Stimulated activated CD4-positive, alpha-beta T cell treated with anti-CD3 and anti-CD28 coated beads, Interleukin-1b, Interleukin-23, amount 100 ng/mL, for 1 hour (primary cell): ENCODE data around the gene SMTN.

Experiments
- DNase-seq, 2 donors: peaks; one replicate each; pipeline ENCODE4 v3.0.0-alpha.2; 2020; ENCODE audit warnings: low read depth in 2 of 2

SMTN gene

GRCh38 chr22:31127181-31127772 lies 46.2 kb downstream of the SMTN start:
- DNase-seq, result no peak

GRCh38 chr22:31128156-31128555 lies 47.0 kb downstream of the SMTN start:
- DNase-seq, result no peak

- DNase-seq, result no peak
Observed at GRCh38 chr22:31130873-31131272, 49.8 kb downstream of the SMTN start.

- no peak for DNase-seq
Observed at GRCh38 chr22:31133911-31134310, 52.8 kb downstream of the SMTN start.

DNA sequence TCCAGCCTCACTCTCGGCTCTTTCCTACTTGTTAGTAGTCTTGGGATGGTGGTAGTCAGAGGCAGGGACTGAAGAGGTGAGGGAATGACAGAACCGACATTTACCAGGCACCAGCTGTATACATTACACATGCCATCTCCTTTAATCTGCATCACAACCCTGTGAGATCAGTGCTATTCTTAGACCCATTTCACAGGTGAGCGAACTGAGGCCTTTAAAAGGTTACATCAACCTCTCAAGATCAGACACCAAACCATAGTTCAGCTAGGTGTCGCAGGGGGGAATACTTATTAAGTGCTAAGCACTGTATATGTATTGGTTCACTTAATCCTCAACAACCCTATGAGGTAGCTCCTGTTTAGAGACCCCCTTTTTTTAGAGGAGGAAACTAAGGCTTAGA lies 53.6 kb downstream of the SMTN start:
- no peak for DNase-seq

DNA sequence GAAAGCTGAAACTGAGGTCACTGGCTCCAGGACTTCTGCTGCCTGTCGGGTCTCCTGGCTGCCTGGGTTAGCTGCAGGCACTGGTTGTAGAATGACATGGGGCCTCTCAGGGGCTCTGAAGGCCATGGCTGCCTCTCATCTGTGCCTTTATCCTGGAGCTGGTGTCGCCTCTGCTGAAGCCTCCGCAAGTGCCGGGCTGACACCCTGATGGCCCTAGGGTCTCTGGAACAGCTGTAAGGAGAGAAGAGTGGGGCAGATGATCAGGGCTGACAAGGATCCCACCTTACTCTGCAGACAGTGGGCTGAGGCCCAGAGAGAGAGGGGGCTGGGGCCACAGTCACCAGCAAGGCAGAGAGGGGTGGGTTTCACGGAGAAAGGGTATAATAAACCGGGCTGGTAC lies 54.6 kb downstream of the SMTN start:
- no peak for DNase-seq

DNA sequence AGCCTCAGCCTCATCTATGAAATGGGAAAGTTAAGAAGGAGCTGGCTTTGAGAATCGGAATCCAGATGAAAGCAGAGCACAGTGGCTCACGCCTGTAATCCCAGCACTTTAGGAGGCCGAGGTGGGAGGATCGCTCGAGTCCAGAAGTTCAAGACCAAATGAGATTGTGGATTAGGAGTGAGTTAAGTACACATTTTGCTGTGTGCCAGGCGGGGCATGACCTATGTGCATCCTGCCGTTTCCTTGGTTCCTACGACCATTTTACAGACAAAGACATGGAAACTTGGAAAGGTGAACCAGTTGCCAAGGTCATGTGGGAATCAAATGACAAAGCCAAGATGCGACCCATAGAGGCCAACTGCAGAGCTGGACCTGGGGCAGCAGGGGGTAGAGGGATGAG lies 55.0 kb downstream of the SMTN start:
- DNase-seq, result no peak

DNA sequence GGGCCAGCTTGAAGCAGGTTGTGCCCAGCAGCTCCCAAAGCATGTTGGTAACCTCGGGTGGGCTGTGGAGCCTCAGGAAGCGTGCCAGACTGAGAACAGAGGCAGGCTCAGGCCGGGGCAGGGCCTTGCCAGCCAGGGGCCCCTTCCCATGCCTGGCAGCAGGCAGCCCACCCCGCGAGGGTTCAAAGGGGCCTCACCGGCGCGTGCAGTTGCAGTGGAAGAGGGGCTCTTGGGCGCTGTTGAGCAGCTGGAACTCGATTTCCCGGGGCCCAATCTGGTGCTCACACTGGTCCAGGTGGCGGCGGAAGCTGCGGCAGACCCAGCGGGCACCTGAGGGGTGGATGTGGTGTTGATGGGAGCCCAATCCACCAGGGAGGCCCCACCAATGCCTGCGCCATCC lies 55.6 kb downstream of the SMTN start:
- DNase-seq, result no peak

DNA sequence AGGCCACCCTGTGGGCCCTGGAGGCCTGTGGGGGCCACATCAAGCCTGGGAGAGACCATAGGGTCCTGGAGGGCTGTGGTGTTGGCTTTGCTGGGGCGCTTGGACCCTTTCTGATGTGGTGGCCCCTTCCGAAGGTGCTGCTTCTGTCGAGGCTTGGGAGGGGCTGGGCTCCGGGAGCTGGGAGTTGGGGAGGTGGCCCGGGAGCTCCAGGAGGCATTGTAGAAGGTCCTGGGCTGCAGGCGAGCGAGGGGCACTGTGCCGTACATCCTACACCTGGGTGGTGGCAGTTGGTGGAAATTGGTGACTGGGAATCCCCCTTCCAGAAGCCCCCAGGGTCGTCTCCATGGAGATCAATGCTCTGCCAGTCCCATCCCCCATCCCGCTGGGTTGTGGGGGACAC lies 56.6 kb downstream of the SMTN start:
- DNase-seq, result no peak

DNA sequence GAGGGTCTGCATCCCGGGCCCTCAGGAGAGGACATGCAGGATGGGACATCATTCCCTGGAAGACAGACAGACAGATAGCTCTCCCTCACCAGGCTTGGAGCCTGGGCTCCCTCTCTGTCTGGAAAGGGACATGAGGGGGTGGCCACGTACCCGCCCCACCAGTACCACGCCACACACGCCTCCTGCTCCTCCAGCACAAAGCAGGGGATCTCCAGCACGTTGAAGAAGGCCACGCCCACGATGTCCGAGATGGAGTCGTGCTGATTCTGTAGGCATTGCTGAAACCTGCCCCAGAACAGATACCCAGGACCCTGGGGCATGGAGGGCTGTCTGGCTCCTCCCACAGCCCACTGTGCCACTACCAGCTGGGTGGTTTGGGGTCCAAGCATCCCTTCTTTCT lies 57.0 kb downstream of the SMTN start:
- no peak for DNase-seq

DNA sequence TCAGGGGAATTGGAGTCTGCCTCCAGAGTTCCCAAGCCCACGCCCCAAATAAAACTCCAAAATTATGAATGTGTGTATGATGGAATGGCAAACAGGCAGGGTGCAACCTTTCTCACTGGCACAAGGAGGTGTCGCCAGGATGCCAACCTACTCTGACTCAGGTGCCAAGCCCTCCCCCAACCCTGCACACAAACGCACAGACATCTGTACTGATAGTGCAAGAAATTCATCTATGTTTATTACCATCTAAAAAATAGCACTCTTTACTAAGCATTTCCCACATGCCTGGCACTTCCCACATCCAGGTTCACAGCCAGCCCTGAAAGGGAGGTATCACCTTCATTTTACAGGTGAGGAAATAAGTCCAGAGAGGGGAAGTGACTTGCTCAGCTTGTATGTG lies 57.9 kb downstream of the SMTN start:
- DNase-seq, result no peak

DNA sequence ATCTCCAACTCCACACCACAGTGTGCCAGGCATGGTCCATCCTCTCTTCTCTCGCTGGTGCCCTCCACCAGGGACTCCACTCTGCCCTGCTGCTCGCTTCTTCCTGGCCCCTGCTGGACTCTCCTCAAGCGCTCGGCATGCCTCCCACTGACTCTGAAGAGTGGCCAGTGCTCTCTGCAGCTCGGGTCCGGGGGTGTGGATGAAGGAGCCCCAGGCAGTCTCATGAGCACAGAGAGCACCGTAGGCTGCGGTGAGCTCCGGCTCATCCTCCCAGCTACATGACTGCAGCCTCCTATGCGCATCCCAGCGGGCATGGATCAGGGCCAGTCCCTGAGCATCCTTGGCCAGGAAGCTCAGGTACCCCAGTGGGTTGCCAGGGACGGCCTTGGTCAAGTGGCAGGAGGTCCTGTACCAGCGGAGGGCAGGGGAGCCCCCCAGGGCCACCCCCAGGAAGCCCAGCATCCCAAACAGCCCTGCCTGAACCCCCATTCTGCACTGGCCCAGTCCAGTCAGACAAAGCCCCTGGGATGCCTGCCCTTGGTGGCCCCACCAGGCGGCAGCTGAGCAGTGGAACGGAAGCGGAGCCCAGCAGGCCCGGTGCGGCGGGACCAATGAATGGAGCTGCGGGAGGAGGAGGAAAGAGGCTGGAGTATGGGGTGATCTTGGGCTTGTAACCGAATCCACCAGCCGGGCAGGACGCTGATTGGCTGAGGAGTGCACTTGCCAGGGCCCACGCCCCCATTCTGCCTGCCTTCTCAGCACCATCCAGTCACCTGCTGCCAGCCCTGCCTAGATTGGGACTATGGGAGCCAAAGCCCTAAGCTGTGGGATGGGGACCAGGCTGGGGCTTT lies 59.0 kb downstream of the SMTN start, which contains the start of gene PLA2G3:
Gene PLA2G3, minus strand, starts transcription at position 643 of the 851 bp plus-strand sequence. Its CDS starts 154 bp downstream, at position 489.
- no peak for DNase-seq

DNA sequence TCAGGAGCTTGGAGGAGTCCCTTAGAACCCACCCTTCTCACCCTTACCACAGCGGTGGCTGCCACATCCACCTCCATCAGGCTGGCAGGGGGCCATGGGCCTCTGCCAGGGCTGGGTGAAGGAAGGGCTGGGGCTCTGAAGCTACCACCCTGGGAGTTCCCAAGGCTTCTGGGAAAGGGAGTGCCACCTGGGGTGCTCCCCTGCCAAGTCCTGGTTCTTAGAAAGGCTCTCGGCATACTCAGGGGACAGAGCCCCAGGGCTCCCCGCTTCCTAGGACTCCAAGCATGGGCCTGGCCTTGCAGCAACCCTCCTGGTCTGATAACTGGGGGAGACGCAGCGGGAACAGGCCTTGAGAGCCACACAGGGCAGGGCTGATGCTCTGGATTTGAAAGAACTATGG lies 59.6 kb downstream of the SMTN start:
- no peak for DNase-seq

GRCh38 chr22:31141551-31141950 lies 60.4 kb downstream of the SMTN start:
- DNase-seq, result no peak

- no peak for DNase-seq
Observed at GRCh38 chr22:31142285-31142684, 61.2 kb downstream of the SMTN start.

GRCh38 chr22:31143038-31143437 lies 61.9 kb downstream of the SMTN start:
- no peak for DNase-seq

GRCh38 chr22:31143537-31143936 lies 62.4 kb downstream of the SMTN start:
- DNase-seq, result no peak

DNA sequence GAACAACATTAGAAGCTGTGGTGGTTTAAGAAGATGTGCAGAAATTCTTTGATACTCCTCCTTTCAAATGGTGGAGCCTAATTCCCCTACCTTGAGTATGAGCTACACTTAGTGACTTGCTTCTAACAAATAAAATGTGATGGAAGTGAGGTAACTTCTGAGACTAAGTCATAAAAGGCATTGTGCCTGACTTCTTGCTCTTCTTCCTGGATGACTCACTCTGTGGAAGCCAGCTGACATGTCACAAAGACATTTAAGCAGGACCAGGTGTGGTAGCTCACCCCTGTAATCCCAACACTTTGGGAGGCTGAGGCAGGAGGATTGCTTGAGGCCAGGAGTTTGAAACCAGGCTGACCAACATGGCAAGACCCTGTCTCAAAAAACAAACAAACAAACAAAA lies 63.1 kb downstream of the SMTN start:
- no peak for DNase-seq

DNA sequence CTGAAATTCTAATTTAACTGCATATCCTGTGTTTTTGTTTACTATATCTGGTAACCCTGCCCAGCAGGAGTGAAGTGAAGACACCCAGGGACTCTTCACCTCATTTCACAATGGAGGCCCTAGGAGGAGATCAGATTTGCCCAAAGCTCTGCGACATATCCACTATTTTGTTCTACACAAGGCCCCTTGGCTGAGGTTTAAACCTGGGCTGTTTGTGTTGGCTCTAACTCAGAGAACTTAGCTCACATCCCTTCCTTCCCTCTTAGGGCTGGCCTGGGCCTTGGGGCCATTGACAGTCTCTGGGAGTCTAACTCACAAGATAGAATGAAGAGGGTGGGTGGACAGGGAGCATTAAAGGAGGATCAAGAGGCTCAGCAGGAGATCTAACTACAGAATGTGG lies 67.4 kb downstream of the SMTN start:
- no peak for DNase-seq

GRCh38 chr22:31148953-31149627 lies 68.0 kb downstream of the SMTN start:
- no peak for DNase-seq

- DNase-seq, result no peak
Observed at GRCh38 chr22:31150615-31151014, 69.5 kb downstream of the SMTN start.

DNA sequence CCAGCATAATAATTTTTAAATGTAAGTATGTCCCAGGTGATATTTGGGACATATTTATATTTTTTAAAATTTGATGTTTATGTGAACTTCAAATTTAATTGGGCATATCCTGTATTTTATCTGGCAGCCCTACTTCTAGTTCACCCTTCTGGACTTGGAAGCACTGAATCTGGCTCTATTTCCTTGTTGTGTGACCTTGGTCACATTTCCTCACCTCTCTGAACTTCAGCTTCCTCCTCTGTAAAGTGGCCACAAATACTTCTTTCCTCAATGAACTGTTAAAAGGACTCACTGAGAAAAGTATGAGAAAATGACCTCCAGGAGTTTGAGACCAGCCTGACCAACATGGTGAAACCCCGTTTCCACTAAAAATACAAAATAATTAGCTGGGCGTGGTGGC lies 70.8 kb downstream of the SMTN start:
- no peak for DNase-seq

- DNase-seq, result no peak
Observed at GRCh38 chr22:31153357-31153756, 72.2 kb downstream of the SMTN start.
